SJCRH30 (cell line): Measurements from ENCODE around the gene ZDHHC5. TPM values are rescaled to one million over a fixed set of nuclear protein-coding genes. Genes with fewer than 3 reads are reported as not detected.
A peak's percentile ranks its signal among the peaks of the same experiment; 100 is the strongest.
"Not testable (repeated sequence)": the region's sequence is repeated elsewhere in the genome, so short reads cannot be mapped to it uniquely, and the experiment has no call there.

Source experiments
- DNase-seq, 2 experiments: peaks; one replicate each; pipeline ENCODE4 v3.0.0-alpha.2; 2015 to 2020
- H3K27ac ChIP-seq: fragments of 250-450 bp; sonication (Bioruptor Pico); 2 replicates; pipeline ENCODE4 v1.5.1; 2020; ENCODE audit warnings: mild to moderate bottlenecking, moderate library complexity
- H3K27me3 ChIP-seq: fragments of 250-450 bp; sonication (Bioruptor Pico); 2 replicates; pipeline ENCODE4 v1.5.1; 2020; ENCODE audit warnings: mild to moderate bottlenecking, moderate library complexity
- H3K36me3 ChIP-seq: fragments of 250-450 bp; sonication (Bioruptor Pico); 2 replicates; pipeline ENCODE4 v1.5.1; 2020; ENCODE audit warnings: mild to moderate bottlenecking, moderate library complexity
- H3K4me1 ChIP-seq: fragments of 250-450 bp; sonication (Bioruptor Pico); 2 replicates; pipeline ENCODE4 v1.5.1; 2020; ENCODE audit warnings: mild to moderate bottlenecking, moderate library complexity
- H3K4me3 ChIP-seq: fragments of 250-450 bp; sonication (Bioruptor Pico); 2 replicates; pipeline ENCODE4 v1.5.1; 2020; ENCODE audit warnings: mild to moderate bottlenecking, moderate library complexity
- H3K9me3 ChIP-seq: fragments of 250-450 bp; sonication (Bioruptor Pico); replicated peaks from 2 replicates; pipeline ENCODE4 v1.5.1; 2020; ENCODE audit warnings: mild to moderate bottlenecking, moderate library complexity
- total RNA-seq: library from RNA; depleted of rRNA; stranded (reverse); fragments of >200 nt; shearing (Covaris generic); gene quantifications from 2 replicates; pipeline ENCODE4 v1.2.3, GENCODE V29; 2014

ZDHHC5 gene
- total RNA-seq, 1 experiment from 2014 or later = 46.6 TPM

- Histone ChIP-seq H3K4me3 (no peak within 1 kb of the TSS), H3K4me1 (peaks cover 35% of the 10 kb centered on the region), H3K27me3 (no peaks in the 10 kb centered on the region), H3K36me3 (no peaks in the 10 kb centered on the region), H3K9me3 (no peaks in the 10 kb centered on the region), H3K27ac (no peak within 1 kb of the TSS; the same call in 1 of the 2 replicates)
- peak; percentile 60 to 77 for DNase-seq
Measured at GRCh38 chr11:57649826-57650738, 17.8 kb upstream of the ZDHHC5 start, which contains the start of gene YPEL4. TSS of gene YPEL4 (minus strand) at chr11:57649912. CDS start at chr11:57647107, 2,805 bp downstream.

DNA sequence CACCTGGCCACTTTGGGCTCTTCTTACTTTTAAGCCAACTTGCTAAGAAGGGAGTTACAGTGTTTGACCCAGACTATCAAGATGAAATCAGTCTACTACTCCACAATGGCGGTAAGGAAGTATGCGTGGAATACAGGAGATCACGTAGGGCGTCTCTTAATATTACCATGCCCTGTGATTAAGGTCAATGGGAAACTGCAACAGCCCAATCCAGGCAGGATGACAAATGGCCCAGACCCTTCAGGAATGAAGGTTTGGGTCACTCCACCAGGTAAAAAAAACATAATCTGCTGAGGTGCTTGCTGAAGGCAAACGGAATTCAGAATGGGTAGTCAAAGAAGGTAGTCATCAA lies 17.2 kb upstream of the ZDHHC5 start:
- no peak for DNase-seq
- Histone ChIP-seq H3K9me3 (no peaks in the 10 kb centered on the region), H3K27ac (no peak overlapping the region), H3K36me3 (no peaks in the 10 kb centered on the region), H3K4me1 (peaks cover 34% of the 10 kb centered on the region), H3K4me3 (no peak overlapping the region), H3K27me3 (no peaks in the 10 kb centered on the region)

DNA sequence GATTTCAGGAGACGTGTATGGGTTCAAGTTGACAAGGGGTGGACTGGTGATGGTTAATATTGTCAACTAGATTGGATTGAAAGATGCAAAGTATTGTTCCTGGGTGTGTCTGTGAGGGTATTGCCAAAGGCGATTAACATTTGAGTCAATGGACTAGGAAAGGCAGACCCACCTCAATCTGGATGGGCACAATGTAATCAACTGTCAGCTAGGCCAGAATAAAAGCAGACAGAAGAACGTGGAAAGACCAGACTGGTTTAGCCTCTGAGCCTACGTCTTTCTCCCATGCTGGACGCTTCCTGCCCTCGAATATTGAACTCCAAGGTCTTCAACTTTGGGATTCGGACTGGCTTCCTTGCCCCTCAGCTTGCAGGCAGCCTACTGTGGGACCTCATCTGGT lies 16.5 kb upstream of the ZDHHC5 start:
- peaks cover 34% of the 10 kb centered on the region for H3K4me1 ChIP-seq
- DNase-seq = no peak
- H3K27me3 ChIP-seq = no peaks in the 10 kb centered on the region
- no peak overlapping the region for H3K4me3 ChIP-seq
- H3K36me3 ChIP-seq = no peaks in the 10 kb centered on the region
- H3K27ac ChIP-seq = no peak overlapping the region
- H3K9me3 ChIP-seq = no peaks in the 10 kb centered on the region

DNA sequence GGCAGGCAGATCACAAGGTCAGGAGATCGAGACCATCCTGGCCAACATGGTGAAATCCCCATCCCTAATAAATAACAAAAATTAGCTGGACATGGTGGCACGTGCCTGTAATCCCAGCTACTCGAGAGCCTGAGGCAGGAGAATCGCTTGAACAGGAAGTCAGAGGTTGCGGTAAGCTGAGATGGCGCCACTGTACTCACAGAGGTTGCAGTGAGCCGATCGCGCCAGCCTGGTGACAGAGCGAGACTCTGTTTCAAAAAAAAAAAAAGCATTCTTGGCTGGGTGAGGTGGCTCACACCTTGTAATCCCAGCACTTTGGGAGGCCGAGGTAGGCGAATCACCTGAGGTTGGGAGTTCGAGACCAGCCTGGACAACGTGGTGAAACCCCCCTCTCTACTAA lies 15.7 kb upstream of the ZDHHC5 start:
- H3K36me3 ChIP-seq, H3K4me3 ChIP-seq, H3K27me3 ChIP-seq, H3K9me3 ChIP-seq, H3K27ac ChIP-seq, DNase-seq: not testable (repeated sequence)
- H3K4me1 ChIP-seq = peaks cover 31% of the 10 kb centered on the region

- H3K27ac ChIP-seq = no peak overlapping the region
- H3K36me3 ChIP-seq = no peaks in the 10 kb centered on the region
- peaks cover 26% of the 10 kb centered on the region for H3K4me1 ChIP-seq
- H3K9me3 ChIP-seq = no peaks in the 10 kb centered on the region
- no peak overlapping the region for H3K4me3 ChIP-seq
- DNase-seq = no peak
- no peaks in the 10 kb centered on the region for H3K27me3 ChIP-seq
Measured at GRCh38 chr11:57652662-57653061, 15.3 kb upstream of the ZDHHC5 start.

- H3K9me3 ChIP-seq = no peaks in the 10 kb centered on the region
- no peak overlapping the region for H3K27ac ChIP-seq
- no peak overlapping the region for H3K4me3 ChIP-seq
- peaks cover 21% of the 10 kb centered on the region for H3K4me1 ChIP-seq
- H3K27me3 ChIP-seq = no peaks in the 10 kb centered on the region
- DNase-seq = no peak
- no peaks in the 10 kb centered on the region for H3K36me3 ChIP-seq
Measured at GRCh38 chr11:57653163-57653562, 14.8 kb upstream of the ZDHHC5 start.

GRCh38 chr11:57656885-57657193 lies 11.1 kb upstream of the ZDHHC5 start:
- no peaks in the 10 kb centered on the region for H3K4me1 ChIP-seq
- H3K27me3 ChIP-seq = no peaks in the 10 kb centered on the region
- H3K4me3 ChIP-seq = peak overlapping the region; percentile 79
- H3K36me3 ChIP-seq = peaks cover 20% of the 10 kb centered on the region
- H3K9me3 ChIP-seq = no peaks in the 10 kb centered on the region
- peak overlapping the region; percentile 3; the same call in 1 of the 2 replicates for H3K27ac ChIP-seq
- DNase-seq = no peak

DNA sequence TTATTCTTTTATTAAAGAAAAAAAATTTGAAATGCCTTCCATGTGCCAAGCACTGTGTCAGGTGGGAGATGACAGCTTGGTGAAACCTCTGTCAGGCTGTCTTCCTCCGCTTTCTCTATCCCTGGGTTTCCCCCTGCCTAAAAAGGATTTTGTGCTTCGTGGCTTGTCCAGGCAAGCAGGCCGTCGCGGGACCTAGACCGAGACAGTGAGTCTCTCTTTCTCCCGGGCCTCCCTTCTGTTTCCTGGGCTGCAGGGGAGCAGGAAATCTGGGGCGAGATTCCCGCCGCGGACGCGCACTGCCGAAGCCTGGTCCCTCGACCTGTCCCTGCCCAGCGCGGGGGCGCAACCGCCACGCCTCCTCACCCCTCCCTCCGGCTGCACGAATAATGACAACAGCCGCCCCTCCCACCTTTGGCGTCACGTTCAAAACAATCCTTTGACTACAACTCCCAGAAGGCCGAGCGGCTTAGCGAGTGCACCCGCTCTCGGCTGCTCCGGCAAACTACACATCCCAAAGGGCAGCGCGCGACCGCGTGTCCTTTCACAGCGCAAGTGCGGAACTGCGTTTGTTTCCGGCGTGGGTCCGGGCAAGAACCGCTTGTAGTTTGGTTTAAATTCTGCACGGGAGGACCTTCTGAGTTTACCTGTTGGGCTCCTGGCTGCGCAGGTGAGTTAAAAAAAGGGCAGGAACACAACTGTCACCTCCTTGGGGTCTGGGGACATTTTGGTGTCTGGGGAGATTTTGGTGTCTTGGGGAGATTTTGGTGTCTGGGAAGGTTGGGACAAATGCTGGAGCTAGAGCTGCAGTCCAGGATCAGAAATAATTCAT lies 10.5 kb upstream of the ZDHHC5 start, which contains the start of gene CLP1:
TSS of gene CLP1 (plus strand) at position 569 of the 829 bp plus-strand sequence. CDS start 1,715 bp downstream, outside the sequence.
- H3K27me3 ChIP-seq = no peaks in the 10 kb centered on the region
- H3K9me3 ChIP-seq = no peaks in the 10 kb centered on the region
- peaks cover 23% of the 10 kb centered on the region for H3K36me3 ChIP-seq
- H3K4me3 ChIP-seq = peak within 1 kb of the TSS; percentile 79
- peak; percentile 99 for DNase-seq
- no peaks in the 10 kb centered on the region for H3K4me1 ChIP-seq
- peak within 1 kb of the TSS; percentile 9; the same call in 1 of the 2 replicates for H3K27ac ChIP-seq

DNA sequence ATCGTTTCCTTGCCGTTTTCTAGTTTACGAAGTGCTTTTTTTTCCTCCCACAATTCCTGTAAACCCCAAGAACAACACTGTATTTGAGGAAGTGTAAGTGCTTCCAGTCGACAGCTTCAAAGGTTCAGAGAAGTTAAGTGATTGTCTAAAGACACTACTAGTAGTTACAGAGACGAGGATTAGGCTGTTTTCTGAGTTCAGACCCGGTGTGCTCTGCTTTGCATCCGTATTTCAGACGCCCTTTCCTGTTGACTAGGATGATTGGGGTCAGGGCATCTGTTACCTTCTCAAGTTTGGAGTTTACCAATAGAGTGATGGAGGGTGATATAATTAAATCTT lies 9.9 kb upstream of the ZDHHC5 start:
- no peak for DNase-seq
- peak overlapping the region; percentile 9; the same call in 1 of the 2 replicates for H3K27ac ChIP-seq
- no peaks in the 10 kb centered on the region for H3K27me3 ChIP-seq
- peaks cover 24% of the 10 kb centered on the region for H3K36me3 ChIP-seq
- H3K4me1 ChIP-seq = no peaks in the 10 kb centered on the region
- no peaks in the 10 kb centered on the region for H3K9me3 ChIP-seq
- H3K4me3 ChIP-seq = peak overlapping the region; percentile 79

DNA sequence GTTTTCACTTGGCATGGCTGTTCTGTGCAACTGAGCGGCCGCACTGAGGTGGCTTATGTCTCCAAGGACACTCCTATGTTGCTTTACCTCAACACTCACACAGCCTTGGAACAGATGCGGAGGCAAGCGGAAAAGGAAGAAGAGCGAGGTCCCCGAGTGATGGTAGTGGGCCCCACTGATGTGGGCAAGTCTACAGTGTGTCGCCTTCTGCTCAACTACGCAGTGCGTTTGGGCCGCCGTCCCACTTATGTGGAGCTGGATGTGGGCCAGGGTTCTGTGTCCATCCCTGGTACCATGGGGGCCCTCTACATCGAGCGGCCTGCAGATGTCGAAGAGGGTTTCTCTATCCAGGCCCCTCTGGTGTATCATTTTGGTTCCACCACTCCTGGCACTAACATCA lies 8.2 kb upstream of the ZDHHC5 start:
- DNase-seq = no peak
- H3K36me3 ChIP-seq = peaks cover 24% of the 10 kb centered on the region

GRCh38 chr11:57662893-57663292 lies 5.0 kb upstream of the ZDHHC5 start:
- H3K27ac ChIP-seq = no peak overlapping the region
- no peaks in the 10 kb centered on the region for H3K9me3 ChIP-seq
- H3K4me1 ChIP-seq = no peaks in the 10 kb centered on the region
- no peak overlapping the region for H3K4me3 ChIP-seq
- DNase-seq = peak in 1 of 2 experiments; percentile 38
- H3K27me3 ChIP-seq = no peaks in the 10 kb centered on the region
- H3K36me3 ChIP-seq = peaks cover 24% of the 10 kb centered on the region

More for the DNA sequence above, 8.2 kb upstream of the ZDHHC5 start:
- Histone ChIP-seq H3K4me1 (no peaks in the 10 kb centered on the region), H3K27me3 (no peaks in the 10 kb centered on the region), H3K4me3 (no peak overlapping the region), H3K27ac (no peak overlapping the region), H3K9me3 (no peaks in the 10 kb centered on the region)

DNA sequence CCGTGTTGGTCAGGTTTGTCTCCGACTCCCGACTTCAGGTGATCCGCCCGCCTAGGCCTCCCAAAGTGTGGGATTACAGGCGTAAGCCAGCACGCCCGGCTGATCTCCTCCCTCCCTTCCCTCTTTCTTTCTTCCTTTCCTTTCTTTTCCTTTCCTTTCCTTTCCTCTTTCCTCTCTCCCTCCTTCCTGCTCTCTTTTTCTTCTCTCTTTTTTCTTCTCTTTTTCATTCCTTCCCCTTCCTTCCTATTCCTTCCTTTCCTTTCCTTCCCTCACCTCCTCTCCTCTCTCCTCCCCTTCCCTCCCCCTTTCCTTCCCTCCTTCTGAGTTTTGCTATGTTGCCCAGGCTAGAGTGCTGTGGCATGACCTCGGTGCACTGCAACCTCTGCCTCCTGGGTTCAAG lies 3.9 kb upstream of the ZDHHC5 start:
- H3K36me3 ChIP-seq = peaks cover 24% of the 10 kb centered on the region
- H3K27ac ChIP-seq = no peak overlapping the region
- H3K9me3 ChIP-seq = no peaks in the 10 kb centered on the region
- H3K27me3 ChIP-seq = no peaks in the 10 kb centered on the region
- no peak overlapping the region for H3K4me3 ChIP-seq
- H3K4me1 ChIP-seq = peaks cover under 1% of the 10 kb centered on the region; the same call in 1 of the 2 replicates
- no peak for DNase-seq

DNA sequence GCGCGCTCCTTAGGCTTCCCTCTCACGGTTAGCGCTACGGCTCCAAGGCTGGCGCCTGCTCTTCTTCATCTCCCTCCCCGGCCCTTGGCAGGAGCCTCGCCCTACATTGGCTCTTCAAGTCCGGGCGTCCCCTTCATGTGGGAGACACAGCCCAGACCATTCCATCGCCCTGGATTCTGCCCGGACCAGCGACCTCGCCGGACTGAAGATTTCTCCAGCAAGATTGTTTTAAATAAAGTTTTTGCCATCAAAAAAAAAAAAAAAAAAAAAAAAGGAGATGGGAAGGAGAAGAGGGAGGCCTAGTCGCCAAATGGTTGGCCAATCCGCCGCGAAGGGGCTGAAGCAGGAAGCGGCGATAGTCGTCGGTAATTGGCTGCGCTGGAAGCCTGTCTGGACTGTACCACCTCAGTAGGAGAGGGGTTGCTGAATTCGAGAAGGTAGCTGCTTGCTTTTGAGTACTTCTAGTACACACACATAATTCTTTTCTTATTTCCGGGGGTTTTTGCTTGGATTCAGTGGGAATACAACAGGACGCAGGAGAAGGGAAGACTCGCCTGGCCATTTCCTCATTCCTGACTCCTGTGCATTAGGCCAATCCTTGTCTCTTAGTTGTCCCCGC lies 688 bp upstream of the ZDHHC5 start:
- Histone ChIP-seq H3K4me3 (peak overlapping the region; percentile 80), H3K36me3 (peaks cover 9% of the 10 kb centered on the region), H3K9me3 (no peaks in the 10 kb centered on the region), H3K27ac (peak overlapping the region; percentile 99), H3K4me1 (peaks cover 5% of the 10 kb centered on the region; the same call in 1 of the 2 replicates), H3K27me3 (no peaks in the 10 kb centered on the region)
- DNase-seq = peak; percentile 99

DNA sequence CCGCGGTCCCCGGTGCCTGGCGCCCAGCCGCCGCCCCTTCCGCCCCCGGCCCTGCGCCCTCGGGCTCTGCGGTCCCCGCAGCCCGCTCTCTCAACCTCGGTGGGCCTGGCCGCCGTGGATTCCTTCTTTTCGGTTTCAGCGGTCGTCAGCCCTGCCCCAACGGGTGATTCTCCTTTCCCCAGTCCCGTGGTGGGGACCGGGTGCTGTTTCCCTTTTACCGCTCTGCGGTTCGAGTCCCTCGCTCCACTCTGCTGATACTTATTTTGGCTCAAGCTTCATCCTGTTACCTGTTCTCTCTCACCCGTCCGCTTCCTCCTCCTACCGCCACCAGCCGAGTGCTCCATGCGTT lies 494 bp downstream of the ZDHHC5 start:
- H3K9me3 ChIP-seq = no peaks in the 10 kb centered on the region
- peaks cover 5% of the 10 kb centered on the region; the same call in 1 of the 2 replicates for H3K4me1 ChIP-seq
- peaks cover 14% of the 10 kb centered on the region for H3K36me3 ChIP-seq
- no peak for DNase-seq
- H3K4me3 ChIP-seq = peak overlapping the region; percentile 80
- no peaks in the 10 kb centered on the region for H3K27me3 ChIP-seq
- peak overlapping the region; percentile 99 for H3K27ac ChIP-seq

DNA sequence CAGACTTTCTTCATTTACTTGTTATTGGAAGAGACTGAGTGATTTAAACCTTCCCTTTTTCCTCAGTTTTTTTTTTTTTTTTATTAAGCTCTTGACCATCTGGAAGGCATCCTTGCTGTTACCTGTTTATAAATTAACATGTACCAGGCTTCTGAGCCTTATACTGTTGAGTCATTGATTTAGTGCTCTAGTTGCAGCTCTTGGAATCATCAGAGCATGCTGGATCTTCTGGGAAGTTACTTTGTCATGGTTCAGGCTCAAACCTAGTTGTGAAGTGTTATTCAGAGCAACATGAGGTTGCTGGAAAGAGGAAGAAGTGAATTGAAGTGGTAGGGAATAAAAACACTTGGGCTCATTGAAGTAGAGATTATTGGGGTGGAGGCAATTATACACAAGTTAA lies 6.3 kb downstream of the ZDHHC5 start:
- no peak for DNase-seq
- H3K36me3 ChIP-seq = peaks cover 44% of the 10 kb centered on the region
- H3K4me3 ChIP-seq = no peak overlapping the region
- H3K9me3 ChIP-seq = no peaks in the 10 kb centered on the region
- H3K27ac ChIP-seq = no peak overlapping the region
- no peaks in the 10 kb centered on the region for H3K27me3 ChIP-seq
- peaks cover 2% of the 10 kb centered on the region; the same call in 1 of the 2 replicates for H3K4me1 ChIP-seq
